ENCODE data around the gene TSPO2.

DNA sequence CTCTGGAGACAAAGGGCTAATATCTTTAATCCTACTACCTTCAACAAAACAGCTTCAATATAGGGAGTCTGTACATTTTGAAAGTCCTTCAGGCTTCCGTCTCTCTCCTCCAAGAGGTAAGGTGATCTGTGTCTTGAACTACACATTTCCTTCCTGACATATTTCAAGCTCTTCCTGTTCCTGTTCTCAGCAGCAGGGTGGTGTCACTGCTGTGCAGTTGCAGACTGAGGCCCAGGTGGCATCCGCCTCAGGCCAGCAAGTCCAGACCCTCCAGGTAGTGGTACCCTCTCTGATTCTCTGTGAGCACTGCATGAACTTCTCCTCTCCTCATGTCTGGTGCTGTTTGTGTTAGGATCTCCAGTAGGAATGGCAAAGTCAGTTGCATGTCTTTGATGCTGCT is 38.4 kb downstream of the TSPO2 start:
- TF ChIP-seq EZH2 (IDR thresholded peaks at IDR 0.05; ENCODE audit: insufficient read depth, low read length): no peak
- TF ChIP-seq, protein P1, sequence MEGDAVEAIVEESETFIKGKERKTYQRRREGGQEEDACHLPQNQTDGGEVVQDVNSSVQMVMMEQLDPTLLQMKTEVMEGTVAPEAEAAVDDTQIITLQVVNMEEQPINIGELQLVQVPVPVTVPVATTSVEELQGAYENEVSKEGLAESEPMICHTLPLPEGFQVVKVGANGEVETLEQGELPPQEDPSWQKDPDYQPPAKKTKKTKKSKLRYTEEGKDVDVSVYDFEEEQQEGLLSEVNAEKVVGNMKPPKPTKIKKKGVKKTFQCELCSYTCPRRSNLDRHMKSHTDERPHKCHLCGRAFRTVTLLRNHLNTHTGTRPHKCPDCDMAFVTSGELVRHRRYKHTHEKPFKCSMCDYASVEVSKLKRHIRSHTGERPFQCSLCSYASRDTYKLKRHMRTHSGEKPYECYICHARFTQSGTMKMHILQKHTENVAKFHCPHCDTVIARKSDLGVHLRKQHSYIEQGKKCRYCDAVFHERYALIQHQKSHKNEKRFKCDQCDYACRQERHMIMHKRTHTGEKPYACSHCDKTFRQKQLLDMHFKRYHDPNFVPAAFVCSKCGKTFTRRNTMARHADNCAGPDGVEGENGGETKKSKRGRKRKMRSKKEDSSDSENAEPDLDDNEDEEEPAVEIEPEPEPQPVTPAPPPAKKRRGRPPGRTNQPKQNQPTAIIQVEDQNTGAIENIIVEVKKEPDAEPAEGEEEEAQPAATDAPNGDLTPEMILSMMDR (IDR thresholded peaks at IDR 0.05; ENCODE audit: insufficient read depth, low read depth, low read length): no peak
